GM12874 (cell line): ENCODE results near the gene KRTAP9-9.
"Not testable (repeated sequence)": the region's sequence is repeated elsewhere in the genome, so short reads cannot be mapped to it uniquely, and the experiment has no call there.

Experiments used
- TF ChIP-seq, protein P1 (sequence below): IDR thresholded peaks from 2 replicates; pipeline ENCODE4 v1.5.1; 2011; ENCODE audit warnings: low read depth, mild to moderate bottlenecking, control low read depth, low read length, moderate library complexity; ENCODE audit not compliant: insufficient read depth

Gene KRTAP9-9

DNA sequence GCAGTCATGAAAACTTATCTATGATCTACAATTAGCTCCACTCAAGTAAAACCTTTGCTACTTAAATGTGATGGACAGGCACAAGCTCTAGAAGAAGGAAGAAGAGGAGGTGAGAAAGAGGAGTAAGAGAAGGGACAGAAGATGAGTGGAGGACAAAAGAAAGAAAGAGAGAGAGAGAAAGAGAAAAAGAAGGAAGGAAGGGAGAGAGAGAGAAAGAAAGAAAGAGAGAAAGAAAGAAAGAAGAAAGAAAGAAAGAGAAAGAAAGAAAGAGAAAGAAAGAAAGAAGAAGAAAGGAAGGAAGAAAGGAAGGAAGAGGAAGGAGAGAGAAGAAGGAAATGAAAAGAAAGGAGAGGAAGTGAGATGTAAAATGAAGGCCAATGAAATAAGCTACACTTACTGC is 25.1 kb upstream of the KRTAP9-9 start:
- TF ChIP-seq, protein P1, sequence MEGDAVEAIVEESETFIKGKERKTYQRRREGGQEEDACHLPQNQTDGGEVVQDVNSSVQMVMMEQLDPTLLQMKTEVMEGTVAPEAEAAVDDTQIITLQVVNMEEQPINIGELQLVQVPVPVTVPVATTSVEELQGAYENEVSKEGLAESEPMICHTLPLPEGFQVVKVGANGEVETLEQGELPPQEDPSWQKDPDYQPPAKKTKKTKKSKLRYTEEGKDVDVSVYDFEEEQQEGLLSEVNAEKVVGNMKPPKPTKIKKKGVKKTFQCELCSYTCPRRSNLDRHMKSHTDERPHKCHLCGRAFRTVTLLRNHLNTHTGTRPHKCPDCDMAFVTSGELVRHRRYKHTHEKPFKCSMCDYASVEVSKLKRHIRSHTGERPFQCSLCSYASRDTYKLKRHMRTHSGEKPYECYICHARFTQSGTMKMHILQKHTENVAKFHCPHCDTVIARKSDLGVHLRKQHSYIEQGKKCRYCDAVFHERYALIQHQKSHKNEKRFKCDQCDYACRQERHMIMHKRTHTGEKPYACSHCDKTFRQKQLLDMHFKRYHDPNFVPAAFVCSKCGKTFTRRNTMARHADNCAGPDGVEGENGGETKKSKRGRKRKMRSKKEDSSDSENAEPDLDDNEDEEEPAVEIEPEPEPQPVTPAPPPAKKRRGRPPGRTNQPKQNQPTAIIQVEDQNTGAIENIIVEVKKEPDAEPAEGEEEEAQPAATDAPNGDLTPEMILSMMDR: no peak

GRCh38 chr17:41231731-41232130 is 23.5 kb upstream of the KRTAP9-9 start:
- TF ChIP-seq, protein P1: no peak

DNA sequence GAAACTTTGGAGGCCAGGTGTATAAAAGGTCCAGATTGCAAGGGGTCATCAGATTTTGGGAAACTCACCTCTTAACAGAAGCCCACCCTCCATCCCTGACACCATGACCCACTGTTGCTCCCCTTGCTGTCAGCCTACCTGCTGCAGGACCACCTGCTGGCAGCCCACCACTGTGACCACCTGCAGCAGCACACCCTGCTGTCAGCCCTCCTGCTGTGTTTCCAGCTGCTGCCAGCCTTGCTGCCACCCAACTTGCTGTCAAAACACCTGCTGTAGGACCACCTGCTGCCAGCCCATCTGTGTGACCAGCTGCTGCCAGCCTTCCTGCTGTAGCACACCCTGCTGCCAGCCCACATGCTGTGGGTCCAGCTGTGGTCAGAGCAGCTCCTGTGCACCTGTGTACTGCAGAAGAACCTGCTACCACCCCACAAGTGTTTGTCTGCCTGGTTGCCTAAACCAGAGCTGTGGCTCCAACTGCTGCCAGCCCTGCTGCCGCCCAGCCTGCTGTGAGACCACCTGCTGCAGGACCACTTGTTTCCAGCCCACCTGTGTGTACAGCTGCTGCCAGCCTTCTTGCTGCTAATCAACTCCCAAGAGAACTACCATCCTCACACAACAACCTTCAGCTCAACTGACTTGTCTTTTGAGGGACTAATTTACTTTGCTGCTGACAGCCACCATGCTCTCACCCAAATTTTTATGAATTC is 22.6 kb upstream of the KRTAP9-9 start, which contains the start of gene KRTAP9-3:
Gene KRTAP9-3 (plus strand): TSS at position 51 of the 707 bp plus-strand sequence. CDS start 53 bp downstream, at position 104.
- TF ChIP-seq, protein P1: not testable (repeated sequence)

GRCh38 chr17:41237949-41238437 is 17.2 kb upstream of the KRTAP9-9 start, which contains the start of gene KRTAP9-8:
Gene KRTAP9-8 (plus strand): TSS chr17:41237999. CDS start chr17:41238052, 53 bp downstream.
- TF ChIP-seq, protein P1: not testable (repeated sequence)

DNA sequence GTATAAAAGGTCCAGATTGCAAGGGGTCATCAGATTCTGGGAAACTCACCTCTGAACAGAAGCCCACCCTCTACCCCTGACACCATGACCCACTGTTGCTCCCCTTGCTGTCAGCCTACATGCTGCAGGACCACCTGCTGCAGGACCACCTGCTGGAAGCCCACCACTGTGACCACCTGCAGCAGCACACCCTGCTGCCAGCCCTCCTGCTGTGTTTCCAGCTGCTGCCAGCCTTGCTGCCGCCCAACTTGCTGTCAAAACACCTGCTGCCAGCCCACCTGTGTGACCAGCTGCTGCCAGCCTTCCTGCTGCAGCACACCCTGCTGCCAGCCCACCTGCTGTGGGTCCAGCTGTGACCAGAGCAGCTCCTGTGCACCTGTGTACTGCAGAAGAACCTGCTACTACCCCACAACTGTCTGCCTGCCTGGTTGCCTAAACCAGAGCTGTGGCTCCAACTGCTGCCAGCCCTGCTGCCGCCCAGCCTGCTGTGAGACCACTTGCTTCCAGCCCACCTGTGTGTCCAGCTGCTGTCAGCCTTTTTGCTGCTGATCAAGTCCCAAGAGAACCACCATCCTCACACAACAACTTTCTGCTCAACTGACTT is 5.4 kb upstream of the KRTAP9-9 start, which contains the start of gene KRTAP9-4:
Gene KRTAP9-4 (plus strand): TSS at position 51 of the 604 bp plus-strand sequence. CDS start 34 bp downstream, at position 85.
- TF ChIP-seq, protein P1: not testable (repeated sequence)

DNA sequence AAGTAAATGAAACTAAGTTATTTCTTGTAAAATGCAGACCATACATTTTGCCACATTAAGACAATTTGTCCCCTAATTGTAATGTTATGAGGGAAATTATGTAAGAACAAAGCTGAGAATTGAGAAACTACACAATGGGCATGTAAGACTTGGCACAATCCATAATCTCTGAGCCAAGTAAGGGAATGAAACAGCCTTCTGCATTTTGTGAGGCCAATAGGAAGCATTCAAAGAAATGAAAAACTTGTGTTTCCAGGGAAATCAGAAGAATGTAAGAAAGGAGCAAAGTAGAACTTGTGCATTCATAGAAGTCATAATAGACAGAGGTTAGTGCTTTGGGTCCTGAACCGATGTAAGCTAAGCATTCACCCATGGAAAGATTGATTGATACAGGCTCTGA is 3.9 kb upstream of the KRTAP9-9 start:
- TF ChIP-seq, protein P1: no peak

GRCh38 chr17:41254861-41255260 is 323 bp upstream of the KRTAP9-9 start:
- TF ChIP-seq, protein P1: no peak
